Tibial nerve (tissue), 3 donors: ENCODE data around the gene TENT4A.

Source experiments
- POLR2A ChIP-seq, 2 donors: fragments of 450-650 bp; IDR thresholded peaks; one replicate each; pipeline ENCODE4 v1.6.1; 2017; ENCODE audit warnings: antibody characterized with exemption in 2 of 2, mild to moderate bottlenecking in 2 of 2, moderate library complexity in 2 of 2
- TF ChIP-seq, protein P1 (sequence below), 5 experiments: fragments of 200-600 bp in 3 of 5; fragments of 450-650 bp in 2 of 5; sonication (generic) in 3 of 5; IDR thresholded peaks; one replicate each; pipeline ENCODE4 v1.5.1; 2016 to 2019; ENCODE audit warnings: antibody characterized with exemption in 5 of 5, mild to moderate bottlenecking in 3 of 5, moderate library complexity in 2 of 5

DNA sequence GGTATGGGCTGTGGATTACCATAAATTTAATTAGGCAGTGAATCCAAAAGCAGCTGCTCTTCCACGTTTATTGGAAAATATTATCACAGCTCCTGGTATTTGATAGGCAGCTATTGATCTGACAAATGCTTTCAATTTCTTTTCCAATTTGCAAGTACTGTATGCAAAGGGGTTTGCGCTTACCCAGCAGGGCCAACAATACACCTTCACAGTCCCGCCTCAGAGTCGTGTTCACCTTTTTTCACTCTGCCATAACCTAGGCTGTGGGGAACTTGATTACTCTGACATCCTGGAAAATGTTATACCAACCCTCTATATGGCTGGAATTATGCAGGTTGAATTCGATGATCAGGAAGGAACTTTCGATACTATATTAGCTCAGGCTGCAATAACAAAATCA, 32.3 kb upstream of the TENT4A start:
- TF ChIP-seq POLR2A (IDR thresholded peaks at IDR 0.05): no peak
- TF ChIP-seq, protein P1, sequence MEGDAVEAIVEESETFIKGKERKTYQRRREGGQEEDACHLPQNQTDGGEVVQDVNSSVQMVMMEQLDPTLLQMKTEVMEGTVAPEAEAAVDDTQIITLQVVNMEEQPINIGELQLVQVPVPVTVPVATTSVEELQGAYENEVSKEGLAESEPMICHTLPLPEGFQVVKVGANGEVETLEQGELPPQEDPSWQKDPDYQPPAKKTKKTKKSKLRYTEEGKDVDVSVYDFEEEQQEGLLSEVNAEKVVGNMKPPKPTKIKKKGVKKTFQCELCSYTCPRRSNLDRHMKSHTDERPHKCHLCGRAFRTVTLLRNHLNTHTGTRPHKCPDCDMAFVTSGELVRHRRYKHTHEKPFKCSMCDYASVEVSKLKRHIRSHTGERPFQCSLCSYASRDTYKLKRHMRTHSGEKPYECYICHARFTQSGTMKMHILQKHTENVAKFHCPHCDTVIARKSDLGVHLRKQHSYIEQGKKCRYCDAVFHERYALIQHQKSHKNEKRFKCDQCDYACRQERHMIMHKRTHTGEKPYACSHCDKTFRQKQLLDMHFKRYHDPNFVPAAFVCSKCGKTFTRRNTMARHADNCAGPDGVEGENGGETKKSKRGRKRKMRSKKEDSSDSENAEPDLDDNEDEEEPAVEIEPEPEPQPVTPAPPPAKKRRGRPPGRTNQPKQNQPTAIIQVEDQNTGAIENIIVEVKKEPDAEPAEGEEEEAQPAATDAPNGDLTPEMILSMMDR (IDR thresholded peaks at IDR 0.05): no peak
